ENCODE measurements around the gene BAIAP2.

BAIAP2 gene

GRCh38 chr17:81035521-81036196 lies 708 bp downstream of the BAIAP2 start:
- no peak for DNase-seq (ENCODE audit: extremely low read depth, low read depth)
- peak overlapping the region; percentile 62 for H3K4me3 ChIP-seq (replicated peaks; ENCODE audit: low read depth, low read length)
- no peak for TF ChIP-seq CTCF (IDR thresholded peaks at IDR 0.05; ENCODE audit: low read depth, low read length, missing control alignments)

- no peak for TF ChIP-seq CTCF (IDR thresholded peaks at IDR 0.05; ENCODE audit: low read depth, low read length, missing control alignments)
- no peak for DNase-seq (ENCODE audit: extremely low read depth, low read depth)
- peak overlapping the region; percentile 62 for H3K4me3 ChIP-seq (replicated peaks; ENCODE audit: low read depth, low read length)
Observed at GRCh38 chr17:81036197-81036941, 1.4 kb downstream of the BAIAP2 start.

GRCh38 chr17:81037026-81037797 lies 2.3 kb downstream of the BAIAP2 start:
- H3K4me3 ChIP-seq (replicated peaks; ENCODE audit: low read depth, low read length) = peak overlapping the region; percentile 62
- DNase-seq (ENCODE audit: extremely low read depth, low read depth) = no peak
- TF ChIP-seq CTCF (IDR thresholded peaks at IDR 0.05; ENCODE audit: low read depth, low read length, missing control alignments) = no peak

DNA sequence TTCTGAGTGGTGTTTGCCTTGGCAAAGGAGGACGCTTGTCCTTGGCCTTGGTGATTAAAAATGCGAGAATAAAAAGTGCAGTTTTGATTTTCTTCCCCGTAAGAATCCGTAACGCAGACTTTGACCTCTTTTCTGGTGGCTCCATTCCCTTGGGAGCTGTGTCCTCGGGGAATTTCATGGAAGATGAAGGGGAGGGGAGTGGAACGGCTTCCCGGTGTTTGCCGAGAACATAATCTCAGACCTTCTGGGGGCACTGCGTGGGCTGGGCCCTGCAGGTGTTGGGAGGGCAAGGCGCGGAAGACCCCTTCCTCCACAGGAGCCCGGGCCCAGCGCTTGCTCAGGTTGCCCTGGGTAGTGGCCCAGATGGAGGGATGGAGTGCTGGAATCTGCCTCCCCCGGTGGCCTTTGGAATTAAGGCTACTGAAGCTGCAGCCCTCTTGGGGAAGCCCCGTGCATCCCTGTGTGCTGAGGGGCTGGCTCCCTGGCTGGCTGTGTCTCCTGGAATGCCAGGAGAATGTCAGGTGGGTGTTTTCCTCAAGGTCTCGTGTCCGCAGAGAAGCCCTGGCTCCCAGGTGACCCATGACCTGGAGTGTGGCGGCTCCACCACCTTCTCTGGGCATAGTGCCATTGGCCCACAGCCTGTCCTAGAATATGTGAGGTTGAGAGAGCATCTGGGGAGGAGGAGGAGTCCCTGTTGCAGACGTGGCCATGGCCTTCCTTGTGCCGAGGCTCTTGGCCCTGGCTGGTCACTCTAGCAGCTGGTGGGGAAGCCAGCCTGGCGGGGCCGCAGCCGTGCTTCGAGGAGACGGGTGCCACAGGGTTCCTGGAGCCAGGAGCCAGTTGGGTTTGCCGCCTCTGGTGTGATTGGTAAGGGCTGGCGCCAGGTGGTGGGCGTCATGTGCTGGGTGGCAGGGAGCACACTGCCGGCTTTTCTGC lies 3.1 kb downstream of the BAIAP2 start:
- TF ChIP-seq CTCF (IDR thresholded peaks at IDR 0.05; ENCODE audit: low read depth, low read length, missing control alignments) = no peak
- H3K4me3 ChIP-seq (replicated peaks; ENCODE audit: low read depth, low read length) = no peak overlapping the region

GRCh38 chr17:81039096-81039495 lies 4.1 kb downstream of the BAIAP2 start:
- DNase-seq (ENCODE audit: extremely low read depth, low read depth) = no peak
- no peak overlapping the region for H3K4me3 ChIP-seq (replicated peaks; ENCODE audit: low read depth, low read length)
- no peak for TF ChIP-seq CTCF (IDR thresholded peaks at IDR 0.05; ENCODE audit: low read depth, low read length, missing control alignments)

More for the DNA sequence above, 3.1 kb downstream of the BAIAP2 start:
- no peak for DNase-seq (ENCODE audit: extremely low read depth, low read depth)
